MM.1S (cell line): ENCODE measurements around the gene GINS3.

Source experiments
- DNase-seq: peaks from one replicate; pipeline ENCODE4 v3.0.0-alpha.2; 2015
- H2AFZ ChIP-seq: fragments of 300-600 bp; sonication (generic); 2 replicates; pipeline ENCODE4 v1.6.0; 2016; ENCODE audit warnings: antibody characterized with exemption, low read length
- H3F3A ChIP-seq: fragments of 300-600 bp; sonication (generic); 2 replicates; pipeline ENCODE4 v1.6.1; 2016; ENCODE audit warnings: mild to moderate bottlenecking, antibody characterized with exemption, low read length, moderate library complexity, mixed read lengths; ENCODE audit not compliant: insufficient read depth
- H3K27ac ChIP-seq: fragments of 300-600 bp; sonication (generic); 2 replicates; pipeline ENCODE4 v1.5.1; 2016; ENCODE audit warnings: mild to moderate bottlenecking, low read length
- H3K27me3 ChIP-seq: fragments of 300-600 bp; sonication (generic); replicated peaks from 2 replicates; pipeline ENCODE4 v1.6.0; 2016; ENCODE audit warnings: low read length; ENCODE audit not compliant: insufficient read depth
- H3K36me3 ChIP-seq: fragments of 300-600 bp; sonication (generic); replicated peaks from 2 replicates; pipeline ENCODE4 v1.6.1; 2016; ENCODE audit warnings: mild to moderate bottlenecking, low read length, mixed read lengths; ENCODE audit not compliant: insufficient read depth
- H3K4me1 ChIP-seq: fragments of 300-600 bp; sonication (generic); 2 replicates; pipeline ENCODE4 v1.6.1; 2016; ENCODE audit warnings: low read length, mixed read lengths
- H3K4me2 ChIP-seq: fragments of 300-600 bp; sonication (generic); 2 replicates; pipeline ENCODE4 v1.6.0; 2016; ENCODE audit warnings: low read depth, low read length
- H3K4me3 ChIP-seq: fragments of 300-600 bp; sonication (generic); 2 replicates; pipeline ENCODE4 v1.5.1; 2016; ENCODE audit warnings: low read length, mixed read lengths
- H3K79me2 ChIP-seq: fragments of 300-600 bp; sonication (generic); 2 replicates; pipeline ENCODE4 v1.6.1; 2016; ENCODE audit warnings: mixed run types, low read length, mixed read lengths
- H3K9ac ChIP-seq: fragments of 300-600 bp; sonication (generic); 2 replicates; pipeline ENCODE4 v1.6.1; 2016; ENCODE audit warnings: low read length, mixed read lengths
- H3K9me2 ChIP-seq: fragments of 300-600 bp; sonication (generic); replicated peaks from 2 replicates; pipeline ENCODE4 v1.6.1; 2016; ENCODE audit warnings: mild to moderate bottlenecking, low read length, mixed read lengths; ENCODE audit not compliant: insufficient read depth
- H3K9me3 ChIP-seq: fragments of 300-600 bp; sonication (generic); replicated peaks from 2 replicates; pipeline ENCODE4 v1.6.1; 2016; ENCODE audit warnings: mild to moderate bottlenecking, low read length, mixed read lengths; ENCODE audit not compliant: insufficient read depth
- H4K20me1 ChIP-seq: fragments of 300-600 bp; sonication (generic); 2 replicates; pipeline ENCODE4 v1.6.1; 2016; ENCODE audit warnings: mild to moderate bottlenecking, low read length, moderate library complexity, mixed read lengths; ENCODE audit not compliant: insufficient read depth
- EZH2 ChIP-seq: fragments of 300-600 bp; sonication (generic); optimal IDR thresholded peaks from 2 replicates; pipeline ENCODE3; 2017; ENCODE audit warnings: low read depth, mild to moderate bottlenecking, antibody characterized with exemption, low read length, mixed read lengths
- EZH2phosphoT487 ChIP-seq: fragments of 300-600 bp; sonication (generic); IDR thresholded peaks from 2 replicates; pipeline ENCODE4 v1.6.1; 2018; ENCODE audit warnings: antibody characterized with exemption, low read length
- TF ChIP-seq, protein P1 (sequence below): fragments of 300-600 bp; sonication (generic); IDR thresholded peaks from 2 replicates; pipeline ENCODE4 v1.5.1; 2016; ENCODE audit warnings: antibody characterized with exemption, low read length, mixed read lengths

Gene GINS3

DNA sequence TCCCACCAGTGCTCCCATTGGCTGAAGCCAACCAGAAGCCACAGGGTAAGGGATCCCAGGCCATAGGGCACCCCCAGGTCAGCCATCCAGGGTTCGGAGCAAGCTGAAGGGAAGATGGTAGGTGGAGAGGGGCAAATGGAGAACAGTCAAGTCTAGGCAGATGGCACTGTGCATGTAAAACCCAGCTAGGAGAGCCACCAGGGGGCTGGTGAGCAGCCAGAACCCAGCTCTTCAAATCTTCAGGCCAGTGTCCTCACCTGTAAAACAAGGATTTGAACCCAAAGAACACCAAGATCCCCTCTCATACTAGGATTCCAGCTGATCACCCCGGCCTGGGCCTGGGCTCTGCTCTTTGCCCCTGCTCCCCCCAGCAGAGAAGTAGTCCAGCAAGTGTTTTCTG, 43.5 kb downstream of the GINS3 start:
- DNase-seq = no peak
- TF ChIP-seq EZH2 (no peak), EZH2phosphoT487 (no peak)
- TF ChIP-seq, protein P1, sequence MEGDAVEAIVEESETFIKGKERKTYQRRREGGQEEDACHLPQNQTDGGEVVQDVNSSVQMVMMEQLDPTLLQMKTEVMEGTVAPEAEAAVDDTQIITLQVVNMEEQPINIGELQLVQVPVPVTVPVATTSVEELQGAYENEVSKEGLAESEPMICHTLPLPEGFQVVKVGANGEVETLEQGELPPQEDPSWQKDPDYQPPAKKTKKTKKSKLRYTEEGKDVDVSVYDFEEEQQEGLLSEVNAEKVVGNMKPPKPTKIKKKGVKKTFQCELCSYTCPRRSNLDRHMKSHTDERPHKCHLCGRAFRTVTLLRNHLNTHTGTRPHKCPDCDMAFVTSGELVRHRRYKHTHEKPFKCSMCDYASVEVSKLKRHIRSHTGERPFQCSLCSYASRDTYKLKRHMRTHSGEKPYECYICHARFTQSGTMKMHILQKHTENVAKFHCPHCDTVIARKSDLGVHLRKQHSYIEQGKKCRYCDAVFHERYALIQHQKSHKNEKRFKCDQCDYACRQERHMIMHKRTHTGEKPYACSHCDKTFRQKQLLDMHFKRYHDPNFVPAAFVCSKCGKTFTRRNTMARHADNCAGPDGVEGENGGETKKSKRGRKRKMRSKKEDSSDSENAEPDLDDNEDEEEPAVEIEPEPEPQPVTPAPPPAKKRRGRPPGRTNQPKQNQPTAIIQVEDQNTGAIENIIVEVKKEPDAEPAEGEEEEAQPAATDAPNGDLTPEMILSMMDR = no peak
- H3K9me2 ChIP-seq = no peaks in the 10 kb centered on the region
- H3K4me1 ChIP-seq = no peaks in the 10 kb centered on the region
- H4K20me1 ChIP-seq = no peaks in the 10 kb centered on the region
- H3K79me2 ChIP-seq = no peaks in the 10 kb centered on the region
- no peak overlapping the region for H3K4me3 ChIP-seq
- no peak overlapping the region for H2AFZ ChIP-seq
- no peak overlapping the region for H3K4me2 ChIP-seq
- no peaks in the 10 kb centered on the region for H3K36me3 ChIP-seq
- H3K27me3 ChIP-seq = no peaks in the 10 kb centered on the region
- no peaks in the 10 kb centered on the region for H3K9me3 ChIP-seq
- no peaks in the 10 kb centered on the region for H3F3A ChIP-seq
- H3K9ac ChIP-seq = no peak overlapping the region
- H3K27ac ChIP-seq = no peak overlapping the region

DNA sequence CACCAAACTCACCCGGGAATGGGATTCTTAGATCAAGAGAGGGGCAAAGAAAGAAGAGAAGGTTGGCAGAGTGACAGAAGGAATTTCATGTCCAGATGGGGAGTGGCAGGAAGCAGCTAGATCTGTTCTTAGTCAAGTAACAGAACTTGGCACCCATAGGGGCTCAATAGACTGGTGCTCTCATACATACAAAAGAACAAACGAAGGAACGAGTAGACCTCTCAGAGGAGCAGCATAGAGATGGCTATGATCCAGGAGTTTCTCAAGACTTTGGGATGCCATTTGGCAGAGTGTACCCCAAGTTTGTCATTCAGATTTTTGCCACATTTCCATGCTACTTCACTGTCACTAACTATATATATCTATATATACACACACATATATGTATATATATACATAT, 47.9 kb downstream of the GINS3 start:
- Histone ChIP-seq H3K4me2 (no peak overlapping the region), H3K36me3 (no peaks in the 10 kb centered on the region)

DNA sequence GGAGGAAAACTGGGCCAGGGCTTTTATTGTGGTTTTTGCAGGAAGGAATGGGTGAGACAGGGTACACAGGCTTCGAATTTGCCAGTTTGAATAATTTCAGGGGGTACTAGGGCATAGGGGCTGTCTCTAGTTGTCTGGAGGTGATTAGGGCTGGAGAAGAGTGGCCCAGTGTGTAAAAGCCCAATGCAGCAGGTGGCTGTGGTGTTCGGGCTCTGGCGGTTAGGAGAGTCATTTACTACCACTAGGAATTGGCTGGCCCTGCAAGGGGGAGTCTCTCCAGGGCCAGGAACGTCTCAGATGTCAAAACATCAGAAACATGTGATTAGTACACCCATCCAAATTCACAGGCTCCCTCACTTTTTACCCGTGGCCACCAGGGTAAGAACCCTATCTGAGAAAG, 50.3 kb downstream of the GINS3 start:
- H3K9me3 ChIP-seq = no peaks in the 10 kb centered on the region
- H2AFZ ChIP-seq = no peak overlapping the region
- H3K9me2 ChIP-seq = no peaks in the 10 kb centered on the region
- no peak overlapping the region for H3K4me2 ChIP-seq
- TF ChIP-seq EZH2phosphoT487 (no peak), EZH2 (no peak)
- TF ChIP-seq, protein P1 = no peak
- no peaks in the 10 kb centered on the region for H3F3A ChIP-seq
- no peaks in the 10 kb centered on the region for H3K4me1 ChIP-seq
- no peak overlapping the region for H3K9ac ChIP-seq
- H3K27me3 ChIP-seq = no peaks in the 10 kb centered on the region
- H3K36me3 ChIP-seq = no peaks in the 10 kb centered on the region
- no peak overlapping the region for H3K27ac ChIP-seq
- H3K79me2 ChIP-seq = no peaks in the 10 kb centered on the region
- H3K4me3 ChIP-seq = no peak overlapping the region
- no peak for DNase-seq
- no peaks in the 10 kb centered on the region for H4K20me1 ChIP-seq

More for the DNA sequence above, 47.9 kb downstream of the GINS3 start:
- Histone ChIP-seq H3K4me1 (no peaks in the 10 kb centered on the region), H3K27me3 (no peaks in the 10 kb centered on the region), H3K79me2 (no peaks in the 10 kb centered on the region), H4K20me1 (no peaks in the 10 kb centered on the region), H3K9ac (no peak overlapping the region), H3K9me3 (no peaks in the 10 kb centered on the region), H2AFZ (no peak overlapping the region), H3K27ac (no peak overlapping the region), H3K4me3 (no peak overlapping the region), H3F3A (no peaks in the 10 kb centered on the region), H3K9me2 (no peaks in the 10 kb centered on the region)
- TF ChIP-seq, protein P1 = no peak
- no peak for TF ChIP-seq EZH2
- TF ChIP-seq EZH2phosphoT487 = no peak
- no peak for DNase-seq
